SK-N-SH treated with all-trans-retinoic acid at 6 μM for 48 hours (cell line): ENCODE results near the gene ATP8A1.
A peak's percentile ranks its signal among the peaks of the same experiment; 100 is the strongest.

Experiments
- ATAC-seq: fragments of 200-7000 bp; cut with Tn5 transposase; 3 replicates; pipeline ENCODE4 v1.9.1; 2020; ENCODE audit warnings: mild to moderate bottlenecking, moderate library complexity
- ARNTL ChIP-seq: fragments of 450-650 bp; formaldehyde crosslinking; IDR thresholded peaks from 2 replicates; pipeline ENCODE4 v1.5.0; 2020; ENCODE audit warnings: low read depth, mild to moderate bottlenecking, moderate library complexity, borderline replicate concordance
- ISL1 ChIP-seq: fragments of 250-450 bp; sonication (Bioruptor Pico); IDR thresholded peaks from 2 replicates; pipeline ENCODE4 v2.1.2; 2022; ENCODE audit warnings: mild to moderate bottlenecking, moderate library complexity
- OSR1 ChIP-seq: fragments of 250-450 bp; sonication (Bioruptor Pico); IDR thresholded peaks from 2 replicates; pipeline ENCODE4 v1.8.0; 2022; ENCODE audit warnings: moderate library complexity, mild to moderate bottlenecking, inconsistent platforms
- RARB ChIP-seq: fragments of 250-450 bp; sonication (Bioruptor Pico); IDR thresholded peaks from 2 replicates; pipeline ENCODE4 v1.8.0; 2021; ENCODE audit warnings: mild to moderate bottlenecking, moderate library complexity
- SNAI2 ChIP-seq: fragments of 250-450 bp; sonication (Bioruptor Pico); IDR thresholded peaks from 2 replicates; pipeline ENCODE4 v1.5.0; 2020; ENCODE audit warnings: mild to moderate bottlenecking, moderate library complexity
- TOX ChIP-seq: fragments of 250-450 bp; sonication (Bioruptor Pico); IDR thresholded peaks from 2 replicates; pipeline ENCODE4 v1.8.0; 2021; ENCODE audit warnings: mild to moderate bottlenecking, moderate library complexity, borderline replicate concordance
- ZC3H10 ChIP-seq: fragments of 250-450 bp; sonication (Bioruptor Pico); IDR thresholded peaks from 2 replicates; pipeline ENCODE4 v1.5.1; 2021; ENCODE audit warnings: mild to moderate bottlenecking, moderate library complexity
- ZFP30 ChIP-seq: fragments of 450-650 bp; formaldehyde crosslinking; IDR thresholded peaks from 2 replicates; pipeline ENCODE4 v1.5.0; 2022; ENCODE audit warnings: mild to moderate bottlenecking, moderate library complexity
- ZNF8 ChIP-seq: fragments of 450-650 bp; formaldehyde crosslinking; IDR thresholded peaks from 2 replicates; pipeline ENCODE4 v1.5.0; 2020; ENCODE audit warnings: mild to moderate bottlenecking, moderate library complexity
- TF ChIP-seq, protein P1 (sequence below): fragments of 250-450 bp; sonication (Bioruptor Pico); IDR thresholded peaks from 2 replicates; pipeline ENCODE4 v1.5.0; 2020; ENCODE audit warnings: mild to moderate bottlenecking, moderate library complexity
- TF ChIP-seq, protein P2 (sequence below): fragments of 250-450 bp; sonication (Bioruptor Pico); IDR thresholded peaks from 2 replicates; pipeline ENCODE4 v1.8.0; 2021; ENCODE audit warnings: low read depth, mild to moderate bottlenecking, moderate library complexity, borderline replicate concordance

The ATP8A1 gene

DNA sequence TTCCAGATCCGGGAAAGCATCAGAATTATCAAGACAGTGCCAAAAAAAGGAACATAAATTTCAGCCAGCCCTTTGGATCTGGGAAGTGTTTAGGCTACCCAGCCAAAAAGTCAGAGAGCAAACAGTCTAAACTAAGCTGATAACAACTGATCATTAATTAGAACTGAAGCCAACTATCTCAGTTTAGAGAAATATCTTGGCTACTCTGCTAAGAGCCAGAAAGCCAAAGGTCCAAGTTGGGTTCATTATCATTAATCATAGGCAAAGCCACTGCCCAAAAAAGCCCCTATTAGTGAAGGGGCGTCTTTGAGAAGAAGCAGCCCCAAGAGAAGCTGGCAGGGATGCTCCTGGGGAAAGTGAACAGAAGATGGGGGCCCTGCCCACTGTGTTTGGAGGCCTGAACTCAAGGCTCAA lies 296.6 kb downstream of the ATP8A1 start:
- peak; percentile 35; the same call in 1 of the 3 replicates for ATAC-seq
- TF ChIP-seq ZFP30 (CRISPR knock-in tag): no peak
- TF ChIP-seq ZNF8 (CRISPR knock-in tag): no peak
- TF ChIP-seq, protein P1, sequence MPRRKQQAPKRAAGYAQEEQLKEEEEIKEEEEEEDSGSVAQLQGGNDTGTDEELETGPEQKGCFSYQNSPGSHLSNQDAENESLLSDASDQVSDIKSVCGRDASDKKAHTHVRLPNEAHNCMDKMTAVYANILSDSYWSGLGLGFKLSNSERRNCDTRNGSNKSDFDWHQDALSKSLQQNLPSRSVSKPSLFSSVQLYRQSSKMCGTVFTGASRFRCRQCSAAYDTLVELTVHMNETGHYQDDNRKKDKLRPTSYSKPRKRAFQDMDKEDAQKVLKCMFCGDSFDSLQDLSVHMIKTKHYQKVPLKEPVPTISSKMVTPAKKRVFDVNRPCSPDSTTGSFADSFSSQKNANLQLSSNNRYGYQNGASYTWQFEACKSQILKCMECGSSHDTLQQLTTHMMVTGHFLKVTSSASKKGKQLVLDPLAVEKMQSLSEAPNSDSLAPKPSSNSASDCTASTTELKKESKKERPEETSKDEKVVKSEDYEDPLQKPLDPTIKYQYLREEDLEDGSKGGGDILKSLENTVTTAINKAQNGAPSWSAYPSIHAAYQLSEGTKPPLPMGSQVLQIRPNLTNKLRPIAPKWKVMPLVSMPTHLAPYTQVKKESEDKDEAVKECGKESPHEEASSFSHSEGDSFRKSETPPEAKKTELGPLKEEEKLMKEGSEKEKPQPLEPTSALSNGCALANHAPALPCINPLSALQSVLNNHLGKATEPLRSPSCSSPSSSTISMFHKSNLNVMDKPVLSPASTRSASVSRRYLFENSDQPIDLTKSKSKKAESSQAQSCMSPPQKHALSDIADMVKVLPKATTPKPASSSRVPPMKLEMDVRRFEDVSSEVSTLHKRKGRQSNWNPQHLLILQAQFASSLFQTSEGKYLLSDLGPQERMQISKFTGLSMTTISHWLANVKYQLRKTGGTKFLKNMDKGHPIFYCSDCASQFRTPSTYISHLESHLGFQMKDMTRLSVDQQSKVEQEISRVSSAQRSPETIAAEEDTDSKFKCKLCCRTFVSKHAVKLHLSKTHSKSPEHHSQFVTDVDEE: peak; percentile 89; the same call in 1 of the 2 replicates
- peak; percentile 58 for TF ChIP-seq ISL1
- no peak for TF ChIP-seq TOX (CRISPR knock-in tag)
- TF ChIP-seq, all 23 proteins: peak for 2

DNA sequence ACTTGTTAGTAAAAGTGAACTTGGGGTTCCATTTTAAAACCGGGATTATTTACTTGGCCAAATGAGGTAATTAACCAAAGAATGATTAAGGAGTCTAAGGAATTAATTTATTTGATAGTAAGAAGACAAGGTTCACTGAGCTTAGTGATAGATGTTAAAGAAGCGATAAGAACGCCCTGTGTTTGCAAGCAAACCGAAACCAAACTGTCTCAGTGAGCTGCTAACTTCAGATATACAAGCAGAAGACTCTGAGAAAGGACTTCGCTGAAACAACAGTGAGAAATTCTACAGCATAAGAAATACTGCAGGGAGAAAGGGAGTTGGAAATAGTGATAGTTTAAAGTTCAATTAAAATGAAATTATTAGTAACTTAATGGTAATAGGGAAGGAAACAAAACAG lies 297.2 kb downstream of the ATP8A1 start:
- TF ChIP-seq, protein P2, sequence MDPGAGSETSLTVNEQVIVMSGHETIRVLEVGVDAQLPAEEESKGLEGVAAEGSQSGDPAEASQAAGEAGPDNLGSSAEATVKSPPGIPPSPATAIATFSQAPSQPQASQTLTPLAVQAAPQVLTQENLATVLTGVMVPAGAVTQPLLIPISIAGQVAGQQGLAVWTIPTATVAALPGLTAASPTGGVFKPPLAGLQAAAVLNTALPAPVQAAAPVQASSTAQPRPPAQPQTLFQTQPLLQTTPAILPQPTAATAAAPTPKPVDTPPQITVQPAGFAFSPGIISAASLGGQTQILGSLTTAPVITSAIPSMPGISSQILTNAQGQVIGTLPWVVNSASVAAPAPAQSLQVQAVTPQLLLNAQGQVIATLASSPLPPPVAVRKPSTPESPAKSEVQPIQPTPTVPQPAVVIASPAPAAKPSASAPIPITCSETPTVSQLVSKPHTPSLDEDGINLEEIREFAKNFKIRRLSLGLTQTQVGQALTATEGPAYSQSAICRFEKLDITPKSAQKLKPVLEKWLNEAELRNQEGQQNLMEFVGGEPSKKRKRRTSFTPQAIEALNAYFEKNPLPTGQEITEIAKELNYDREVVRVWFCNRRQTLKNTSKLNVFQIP (CRISPR knock-in tag): no peak
- TF ChIP-seq ZC3H10 (CRISPR knock-in tag) (no peak), RARB (CRISPR knock-in tag) (no peak), TOX (CRISPR knock-in tag) (no peak), ZFP30 (CRISPR knock-in tag) (no peak), ARNTL (CRISPR knock-in tag) (no peak), ISL1 (no peak), OSR1 (no peak), ZNF8 (CRISPR knock-in tag) (no peak), SNAI2 (CRISPR knock-in tag) (no peak)
- TF ChIP-seq, all 23 proteins: peak for 0
- ATAC-seq: peak; percentile 65; the same call in 2 of the 3 replicates
